GM19395 (cell line): Measurements from ENCODE around the gene C5AR2.
"Not testable (repeated sequence)": the region's sequence is repeated elsewhere in the genome, so short reads cannot be mapped to it uniquely, and the experiment has no call there.

Experiments used
- ATAC-seq: cut with Tn5 transposase; IDR thresholded peaks from one replicate; pipeline ENCODE4 v1.9.1; 2021; ENCODE audit warnings: mild to moderate bottlenecking, moderate library complexity; ENCODE audit not compliant: unreplicated experiment

The C5AR2 gene

DNA sequence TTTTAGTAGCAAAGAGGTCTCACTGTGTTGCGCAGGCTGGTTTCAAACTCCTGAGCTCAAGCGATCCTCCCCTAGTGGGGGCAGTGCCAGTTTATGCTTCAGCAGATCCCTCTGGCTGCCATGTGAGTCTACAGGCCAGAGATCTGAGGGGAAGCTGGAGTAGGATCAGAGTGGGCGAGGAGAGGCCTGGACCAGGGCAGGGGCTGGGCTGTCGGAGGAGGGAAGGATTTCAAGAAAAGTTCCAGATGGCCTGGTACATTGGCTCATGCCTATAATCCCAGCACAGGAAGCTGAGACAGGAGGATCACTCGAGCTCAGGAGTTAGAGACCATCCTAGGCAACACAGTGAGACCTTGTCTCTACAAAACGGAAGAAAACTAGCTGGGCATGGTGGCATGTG lies 27.0 kb downstream of the C5AR2 start:
- ATAC-seq, result no peak

DNA sequence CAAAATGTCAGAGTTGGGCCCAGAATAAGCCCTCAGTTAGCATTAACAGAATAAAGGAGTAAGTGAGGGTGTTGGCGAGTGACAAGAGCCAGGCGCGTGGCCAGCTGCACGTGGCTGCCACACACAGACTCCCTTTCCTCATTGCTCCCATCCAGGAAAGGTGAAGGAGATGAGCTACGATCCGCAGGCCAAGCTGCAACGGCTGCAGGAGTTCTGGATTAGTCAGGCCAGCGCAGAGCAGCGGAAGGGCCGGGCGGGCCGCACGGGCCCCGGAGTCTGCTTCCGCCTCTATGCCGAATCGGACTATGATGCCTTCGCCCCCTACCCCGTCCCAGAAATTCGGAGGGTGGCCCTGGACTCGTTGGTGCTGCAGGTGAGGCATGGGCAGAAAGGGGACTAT lies 30.3 kb downstream of the C5AR2 start:
- no peak for ATAC-seq

DNA sequence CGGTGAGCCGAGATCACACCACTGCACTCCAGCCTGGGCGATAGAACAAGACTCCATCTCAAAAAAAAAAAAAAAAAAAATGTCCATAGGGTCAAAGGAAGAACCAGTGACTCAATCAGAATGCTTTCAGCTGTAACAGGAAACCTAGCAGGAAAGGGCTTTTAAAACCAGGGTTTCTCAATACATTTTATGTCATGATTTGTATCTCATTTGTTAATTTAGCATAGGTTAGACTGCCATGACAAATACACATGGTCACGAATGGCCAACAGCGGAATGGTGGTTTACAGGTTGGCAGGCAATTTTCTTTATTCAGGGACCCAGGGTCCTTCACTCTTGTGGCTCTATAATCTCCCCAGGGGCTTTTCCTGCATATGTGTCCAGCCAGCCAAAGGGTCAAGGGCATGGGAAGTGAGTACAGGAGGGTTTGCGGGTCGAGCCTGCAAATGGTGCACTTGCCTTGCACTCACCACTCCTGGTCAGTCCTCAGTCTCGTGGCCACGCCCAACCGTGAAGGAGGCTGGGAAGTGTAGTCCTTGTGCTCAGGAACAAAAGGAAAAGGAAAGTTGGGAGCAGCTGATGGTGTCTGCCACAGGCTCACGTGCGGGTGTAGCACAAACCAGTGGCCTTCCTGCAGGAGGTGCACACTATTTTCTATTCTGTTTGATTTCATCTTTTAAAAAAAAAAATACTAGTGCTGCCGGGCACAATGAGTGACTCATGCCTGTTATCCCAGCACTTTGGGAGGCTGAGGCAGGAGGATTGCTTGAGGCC lies 32.0 kb downstream of the C5AR2 start:
- no peak for ATAC-seq

DNA sequence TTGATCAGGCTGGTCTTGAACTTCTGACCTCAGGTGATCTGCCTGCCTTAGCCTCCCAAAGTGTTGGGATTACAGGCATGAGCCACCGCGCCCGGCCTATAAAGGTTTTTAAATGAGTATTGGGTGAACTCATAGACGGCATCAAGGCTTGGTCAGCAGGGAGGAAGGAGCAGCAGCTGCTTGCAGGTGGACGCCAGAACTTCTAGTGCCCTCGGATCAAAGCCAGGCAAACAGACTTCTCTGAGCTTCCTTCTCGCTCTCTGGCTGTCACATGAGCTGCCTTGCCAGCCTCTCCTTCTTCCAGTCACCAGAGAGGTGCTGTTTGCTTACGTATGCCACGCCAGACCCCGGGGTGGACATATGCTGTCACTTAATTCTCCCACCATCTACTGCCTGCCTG lies 33.5 kb downstream of the C5AR2 start:
- ATAC-seq, result not testable (repeated sequence)

DNA sequence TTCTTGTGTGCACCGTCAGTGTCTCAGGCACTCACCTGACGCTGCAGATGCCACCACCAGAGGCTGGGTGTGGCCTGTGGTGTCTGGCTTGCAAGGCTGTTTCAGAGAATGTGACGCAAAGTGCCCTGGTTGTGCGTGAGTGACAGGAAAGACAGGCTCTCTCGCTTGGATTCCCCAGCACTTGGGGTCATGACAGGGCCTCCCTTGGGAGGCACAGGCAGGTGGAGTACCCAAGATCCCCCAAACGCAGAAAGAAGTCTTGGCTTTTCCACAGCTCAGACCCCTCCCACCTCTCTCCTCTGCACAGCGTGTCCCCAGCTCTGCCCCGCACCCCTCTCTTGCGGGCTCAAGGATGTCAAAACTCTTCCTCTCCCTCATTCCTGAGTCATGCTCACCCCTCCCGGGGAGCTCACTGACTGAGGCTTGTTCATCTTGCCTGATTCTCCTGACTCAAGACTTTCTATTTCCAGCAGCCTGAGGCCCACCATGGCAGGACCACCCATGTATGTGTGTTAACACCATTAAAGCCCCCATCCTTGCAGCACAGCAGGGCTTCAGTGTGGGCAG lies 38.2 kb downstream of the C5AR2 start:
- ATAC-seq, result no peak

DNA sequence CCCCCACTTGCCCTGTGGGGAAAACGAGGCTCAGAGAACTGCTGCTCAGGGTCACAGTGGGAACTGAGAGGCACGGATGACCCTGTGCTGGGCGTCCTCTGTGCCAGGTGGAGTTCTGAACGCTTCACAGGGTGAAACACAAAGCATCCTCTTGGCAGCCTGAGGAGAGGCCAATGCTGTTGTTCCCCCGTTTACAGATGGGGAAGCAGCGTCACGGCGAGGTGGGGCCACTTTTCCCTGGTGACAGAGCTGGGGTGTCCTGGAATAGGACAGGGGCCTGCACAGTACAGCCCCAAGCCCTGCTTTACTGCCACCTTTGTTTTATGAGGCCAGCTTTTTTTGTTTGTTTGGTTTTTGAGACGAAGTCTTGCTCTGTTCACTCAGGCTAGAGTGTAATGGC lies 39.3 kb downstream of the C5AR2 start:
- no peak for ATAC-seq

DNA sequence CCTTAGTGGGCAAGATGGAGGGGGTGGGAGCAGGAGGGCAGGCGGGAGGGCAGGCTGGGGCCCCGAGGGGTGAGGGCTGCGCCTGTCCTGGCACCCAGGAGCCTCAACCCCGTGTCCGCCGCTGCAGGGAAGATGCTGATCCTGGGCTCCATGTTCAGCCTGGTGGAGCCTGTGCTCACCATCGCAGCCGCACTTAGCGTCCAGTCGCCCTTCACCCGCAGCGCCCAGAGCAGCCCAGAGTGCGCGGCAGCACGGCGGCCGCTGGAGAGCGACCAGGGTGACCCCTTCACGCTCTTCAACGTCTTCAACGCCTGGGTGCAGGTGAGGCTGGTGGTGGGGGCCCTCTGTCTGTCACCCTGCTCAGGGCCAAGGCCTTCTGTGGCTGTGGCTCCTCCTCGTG lies 40.6 kb downstream of the C5AR2 start:
- no peak for ATAC-seq

DNA sequence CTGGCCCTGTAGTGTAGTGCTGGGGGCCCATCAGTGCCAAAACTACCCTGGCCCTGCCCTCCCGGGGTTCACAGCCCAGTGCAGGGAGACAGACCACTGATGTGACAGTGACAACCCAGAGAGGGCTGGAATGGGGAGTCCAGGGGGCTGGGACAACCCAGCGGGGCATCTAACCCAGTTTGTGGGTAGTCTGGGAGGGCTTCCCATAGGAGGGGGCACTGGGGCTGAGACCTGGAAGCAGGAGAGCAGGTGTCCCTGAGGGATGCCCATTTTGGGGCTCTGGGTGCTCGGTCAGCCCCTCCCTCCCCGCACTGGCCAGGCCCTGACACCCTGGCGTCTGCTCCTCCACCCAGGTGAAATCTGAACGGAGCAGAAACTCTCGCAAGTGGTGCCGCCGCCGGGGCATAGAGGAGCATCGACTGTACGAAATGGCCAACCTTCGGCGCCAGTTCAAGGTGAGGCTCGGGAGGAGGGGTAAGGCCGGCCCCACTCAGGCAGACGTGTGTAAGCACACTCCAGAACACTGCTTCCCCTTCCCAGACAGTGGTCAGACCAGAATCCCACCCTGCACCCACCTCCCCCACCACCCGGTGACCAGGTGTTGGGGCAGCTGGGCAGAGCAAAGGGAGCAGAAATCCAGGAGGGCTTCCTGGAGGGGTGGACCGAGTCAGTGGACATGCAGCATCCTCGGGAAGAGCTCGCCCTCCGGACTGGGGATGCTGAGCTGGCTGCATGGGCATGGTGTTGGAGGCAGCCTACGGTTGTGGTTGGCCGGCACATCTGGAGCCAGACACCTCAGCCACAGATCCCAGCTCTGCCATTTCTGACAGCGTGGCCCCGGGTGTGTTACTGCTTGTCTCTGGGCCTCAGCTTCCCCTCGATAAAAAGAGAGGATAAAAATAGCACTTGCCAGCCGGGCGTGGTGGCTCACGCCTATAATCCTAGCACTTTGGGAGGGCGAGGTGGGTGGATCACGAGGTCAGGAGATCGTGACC lies 41.6 kb downstream of the C5AR2 start:
- no peak for ATAC-seq

DNA sequence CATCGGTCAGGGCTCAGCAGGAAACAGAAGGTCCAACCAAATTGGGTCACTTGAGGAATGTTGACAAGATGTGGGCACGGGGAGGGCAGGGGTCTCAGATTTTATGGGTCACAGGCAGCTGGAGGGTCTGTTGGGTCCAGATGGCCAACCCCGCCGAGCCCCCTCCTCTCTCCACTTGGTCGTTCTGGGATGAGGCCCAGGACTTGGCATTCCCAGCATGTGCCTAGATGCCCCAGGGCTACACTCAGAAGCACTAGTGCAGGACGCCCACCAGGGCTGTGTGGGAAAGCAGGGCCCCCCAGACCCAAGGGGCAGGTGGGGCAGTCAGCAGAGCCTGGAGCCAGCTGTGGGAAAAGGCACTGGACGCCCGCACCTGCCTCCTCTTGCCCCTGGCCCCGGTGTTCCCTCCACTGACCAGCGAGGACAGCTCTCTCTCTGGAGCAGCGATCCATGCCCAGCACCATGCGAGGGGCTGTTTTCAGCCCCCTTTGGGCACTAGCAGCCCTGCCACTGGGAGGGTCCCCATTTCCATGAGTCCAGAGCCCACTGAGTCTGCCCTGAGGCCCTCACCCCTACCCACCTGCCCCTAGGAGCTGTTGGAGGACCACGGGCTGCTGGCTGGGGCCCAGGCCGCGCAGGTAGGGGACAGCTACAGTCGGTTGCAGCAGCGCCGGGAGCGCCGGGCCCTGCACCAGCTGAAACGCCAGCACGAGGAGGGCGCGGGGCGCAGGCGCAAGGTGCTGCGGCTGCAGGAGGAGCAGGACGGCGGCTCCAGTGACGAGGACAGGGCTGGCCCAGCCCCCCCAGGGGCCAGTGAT lies 43.1 kb downstream of the C5AR2 start:
- ATAC-seq, result no peak

DNA sequence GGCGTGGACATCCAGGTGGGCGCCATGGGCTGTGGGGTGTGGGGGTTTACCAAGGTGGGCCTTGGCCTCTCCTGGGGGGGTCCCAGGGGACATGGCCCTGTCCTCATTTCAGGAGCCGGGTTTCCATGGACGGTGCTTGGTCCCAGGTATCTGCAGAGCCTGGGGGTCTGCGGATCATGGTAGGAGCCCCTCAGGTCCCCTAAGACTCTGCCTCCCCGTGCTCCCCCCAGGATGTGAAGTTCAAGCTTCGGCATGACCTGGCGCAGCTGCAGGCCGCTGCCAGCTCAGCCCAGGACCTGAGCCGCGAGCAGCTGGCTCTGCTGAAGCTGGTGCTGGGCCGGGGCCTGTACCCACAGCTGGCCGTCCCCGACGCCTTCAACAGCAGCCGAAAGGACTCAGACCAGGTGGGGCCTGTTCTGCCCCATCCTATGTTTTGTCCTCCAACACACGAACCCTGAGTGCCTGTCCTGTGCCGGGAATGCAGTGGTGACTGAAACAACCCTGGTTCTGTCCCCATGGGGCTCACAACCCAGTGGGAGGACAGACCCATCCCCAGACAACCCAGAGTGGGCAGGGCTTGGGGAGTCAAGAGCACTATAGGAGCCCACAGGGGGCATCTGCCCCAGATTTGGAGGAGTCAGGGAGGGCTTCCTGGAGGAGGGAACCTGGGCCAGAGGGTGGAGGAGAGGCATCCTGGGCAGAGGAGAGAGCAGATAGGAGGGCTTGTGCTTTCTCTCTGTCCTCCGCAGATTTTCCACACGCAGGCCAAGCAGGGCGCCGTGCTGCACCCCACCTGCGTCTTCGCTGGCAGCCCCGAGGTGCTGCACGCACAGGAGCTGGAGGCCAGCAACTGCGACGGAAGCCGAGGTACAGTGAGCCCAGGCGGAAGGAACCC lies 44.0 kb downstream of the C5AR2 start:
- no peak for ATAC-seq

DNA sequence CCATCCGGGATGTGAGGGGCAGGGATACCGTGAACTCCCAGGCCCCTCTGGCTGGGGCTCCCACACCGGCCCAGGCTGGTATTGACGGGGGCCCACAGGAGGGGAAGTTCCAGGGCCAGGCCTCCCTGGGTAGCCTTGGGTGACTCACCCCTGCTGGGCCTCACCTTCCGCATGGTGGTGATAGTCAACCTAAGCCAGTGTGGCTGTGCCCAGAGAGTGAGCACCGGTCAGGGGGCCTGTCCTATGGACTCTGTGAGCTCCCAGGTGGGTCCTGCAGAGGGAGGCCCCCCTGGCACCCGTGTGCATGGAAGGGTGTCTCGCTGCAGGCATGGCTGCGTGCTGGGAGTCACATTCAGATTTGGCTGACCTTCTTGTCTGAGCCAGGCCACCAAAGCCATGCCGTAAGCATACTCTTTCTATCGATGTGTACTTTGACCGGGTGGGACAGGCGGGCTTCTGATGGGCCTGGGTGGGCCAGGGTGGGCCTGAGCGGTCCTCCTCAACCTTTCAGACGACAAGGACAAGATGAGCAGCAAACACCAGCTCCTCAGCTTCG lies 44.7 kb downstream of the C5AR2 start:
- ATAC-seq, result no peak

DNA sequence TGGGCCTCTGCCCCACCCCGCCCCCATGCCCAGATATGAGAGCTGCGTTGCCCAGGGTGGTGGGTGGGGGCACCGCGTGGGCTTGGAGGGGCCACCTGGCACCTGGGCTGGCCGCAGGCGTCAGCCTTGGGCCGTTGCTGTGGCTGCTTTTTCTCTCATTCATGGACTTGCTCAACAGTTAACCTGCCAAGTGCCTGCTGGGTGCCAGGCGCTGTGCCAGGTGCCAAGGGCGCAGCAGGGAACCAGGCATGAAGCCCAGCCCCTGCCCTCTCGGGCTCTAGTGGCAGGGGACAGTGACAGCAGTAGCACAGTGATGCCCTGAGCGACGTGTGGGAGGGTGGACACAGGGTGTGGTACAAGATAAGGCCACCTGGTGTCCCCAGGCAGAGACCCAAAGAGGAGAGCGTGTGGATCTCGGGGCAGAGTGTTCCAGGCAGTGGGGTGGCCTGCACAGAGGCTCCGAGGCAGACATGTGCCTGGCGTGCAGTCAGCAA lies 45.3 kb downstream of the C5AR2 start:
- no peak for ATAC-seq

DNA sequence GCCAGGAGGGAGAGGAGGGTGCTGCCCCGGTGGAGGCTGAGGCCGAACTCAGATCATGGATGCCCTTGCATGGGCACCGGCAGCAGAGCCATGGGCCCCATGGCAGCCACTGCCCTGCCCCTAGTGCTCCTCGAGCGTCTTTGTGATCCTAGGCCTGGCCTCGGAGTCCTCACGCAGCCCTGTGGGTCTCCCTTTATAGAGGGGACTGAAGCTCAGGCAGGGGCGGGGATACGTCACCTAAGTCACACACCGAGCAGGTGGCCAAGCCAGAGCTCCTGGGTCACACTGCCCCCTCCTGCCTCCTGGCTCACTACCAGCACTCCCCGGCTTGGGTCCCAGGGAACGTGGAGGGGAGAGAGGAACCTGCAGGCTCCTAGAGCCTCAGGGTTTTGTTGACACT lies 45.8 kb downstream of the C5AR2 start:
- no peak for ATAC-seq

DNA sequence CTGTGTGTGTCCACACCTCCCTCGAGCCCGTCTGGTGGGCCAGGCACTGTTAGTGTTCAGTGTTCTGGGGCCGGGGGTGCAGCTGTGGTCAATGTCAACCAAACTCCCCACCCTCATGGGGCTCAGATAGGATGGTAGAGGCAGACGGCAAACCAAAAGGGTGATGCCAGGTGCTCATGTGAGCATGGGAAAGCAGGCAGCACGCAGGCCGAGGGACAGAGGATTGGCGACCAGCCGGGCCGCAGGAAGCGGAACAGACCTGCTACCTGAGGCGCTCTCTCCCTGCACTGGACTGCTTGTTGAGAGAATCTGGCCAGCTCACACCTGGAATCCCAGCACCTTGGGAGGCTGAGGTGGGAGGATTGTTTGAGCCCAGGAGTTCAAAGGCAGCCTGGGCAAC lies 46.3 kb downstream of the C5AR2 start:
- ATAC-seq, result no peak

DNA sequence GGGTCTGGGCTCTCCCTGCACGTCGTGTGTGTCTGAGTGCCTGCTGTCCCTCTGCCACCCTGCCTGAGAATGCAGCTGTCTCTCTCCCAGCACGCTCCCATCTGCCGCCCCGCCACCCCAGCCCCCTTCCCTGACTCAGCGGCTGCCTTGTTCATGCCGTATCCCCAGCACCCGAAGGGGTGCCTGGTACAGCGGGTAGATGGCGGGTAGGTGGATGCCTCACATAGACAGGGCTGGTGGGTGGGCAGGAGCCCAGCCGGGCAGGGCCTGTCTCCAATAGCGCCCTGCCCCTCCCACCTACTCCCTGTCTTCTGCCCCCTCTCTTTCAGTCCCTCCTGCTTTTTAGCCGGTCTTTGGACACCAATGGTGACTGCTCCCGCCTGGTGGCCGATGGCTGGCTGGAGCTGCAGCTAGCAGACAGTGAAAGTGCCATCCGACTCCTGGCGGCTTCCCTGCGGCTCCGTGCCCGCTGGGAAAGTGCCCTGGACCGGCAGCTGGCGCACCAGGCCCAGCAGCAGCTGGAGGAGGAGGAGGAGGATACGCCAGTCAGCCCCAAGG lies 47.5 kb downstream of the C5AR2 start:
- ATAC-seq, result no peak

DNA sequence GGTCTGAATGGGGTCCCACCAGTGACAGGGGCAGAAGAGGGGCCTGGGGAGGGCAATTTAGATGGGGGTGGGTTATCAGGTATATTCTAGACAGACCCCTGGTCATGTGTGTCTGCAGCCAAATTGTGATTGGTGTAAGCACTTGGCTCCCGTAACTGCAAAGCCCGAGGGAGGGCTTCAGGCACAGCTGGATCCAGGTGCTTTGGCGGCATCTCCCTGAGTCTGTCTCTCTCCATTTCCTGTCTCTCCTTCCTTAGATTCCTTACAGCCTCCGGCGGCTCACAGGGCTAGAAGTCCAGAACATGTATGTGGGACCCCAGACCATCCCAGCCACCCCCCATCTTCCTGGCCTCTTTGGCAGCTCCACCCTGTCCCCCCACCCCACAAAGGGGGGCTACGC lies 48.6 kb downstream of the C5AR2 start:
- no peak for ATAC-seq

DNA sequence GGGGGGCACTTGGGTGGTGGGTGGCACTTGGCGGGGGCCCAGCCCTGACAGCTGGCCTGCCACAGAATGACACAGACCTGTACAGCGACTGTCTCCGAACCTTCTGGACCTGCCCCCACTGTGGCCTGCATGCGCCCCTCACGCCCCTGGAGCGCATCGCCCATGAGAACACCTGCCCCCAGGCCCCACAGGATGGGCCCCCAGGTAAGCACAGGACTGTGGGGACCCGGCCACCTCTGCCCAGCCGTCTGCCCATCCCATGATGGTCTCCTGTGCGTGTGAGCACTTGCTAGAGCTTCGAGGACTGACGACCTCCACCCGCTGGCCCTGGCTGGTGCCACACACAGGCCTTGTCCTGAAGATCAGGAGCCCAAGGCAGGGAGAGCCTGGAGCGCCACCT lies 49.1 kb downstream of the C5AR2 start:
- no peak for ATAC-seq

DNA sequence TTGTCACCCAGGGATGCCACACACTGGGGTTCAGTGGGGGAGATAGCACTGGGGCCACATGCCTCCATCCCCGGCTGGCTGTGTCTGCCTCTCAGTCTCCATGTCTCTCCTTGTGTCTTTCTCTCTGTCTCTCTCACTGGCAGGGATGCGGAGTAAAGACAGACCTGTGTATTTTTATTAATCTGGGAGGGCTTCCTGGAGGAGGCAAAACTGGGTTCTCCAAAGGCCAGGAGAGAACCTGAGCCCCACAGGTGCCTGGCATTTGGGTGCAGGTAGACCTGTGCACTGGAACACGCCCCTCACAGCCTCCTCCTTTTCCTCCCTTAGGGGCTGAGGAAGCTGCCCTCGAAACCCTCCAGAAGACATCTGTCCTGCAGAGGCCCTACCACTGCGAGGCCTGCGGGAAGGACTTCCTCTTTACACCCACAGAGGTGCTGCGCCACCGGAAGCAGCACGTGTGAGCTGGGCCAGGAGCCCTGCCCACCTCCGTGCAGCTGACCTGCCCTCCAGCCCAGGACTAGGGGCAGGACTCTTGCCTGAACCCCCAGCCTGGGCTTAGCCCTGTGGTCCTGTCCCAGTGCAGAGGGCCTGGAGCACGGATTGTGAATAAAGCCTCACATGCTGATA lies 49.8 kb downstream of the C5AR2 start:
- ATAC-seq, result no peak

DNA sequence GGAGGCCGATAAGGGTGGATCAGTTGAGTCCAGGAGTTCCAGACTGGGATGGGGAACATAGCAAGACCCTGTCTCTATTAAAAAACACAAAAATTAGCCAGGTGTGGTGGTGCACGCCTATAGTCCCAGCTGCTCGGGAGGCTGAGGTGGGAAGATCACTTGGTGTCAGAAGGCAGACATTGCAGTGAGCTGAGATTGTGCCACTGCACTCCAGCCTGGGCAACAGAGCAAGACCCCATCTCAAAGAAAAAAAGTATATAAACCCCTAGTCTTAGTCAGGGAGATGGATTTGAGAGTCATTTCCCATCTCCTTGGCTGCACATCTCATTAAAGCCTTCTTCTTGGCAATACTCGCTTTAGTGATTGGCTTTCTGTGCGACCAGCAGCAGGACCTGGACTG lies 51.9 kb downstream of the C5AR2 start:
- not testable (repeated sequence) for ATAC-seq
